GM21515 (cell line): ENCODE results near the gene CCZ1B.
"Not testable (repeated sequence)": the region's sequence is repeated elsewhere in the genome, so short reads cannot be mapped to it uniquely, and the experiment has no call there.

ENCODE experiments used
- ATAC-seq: cut with Tn5 transposase; IDR thresholded peaks from one replicate; pipeline ENCODE4 v1.9.1; 2021; ENCODE audit not compliant: unreplicated experiment

The CCZ1B gene

DNA sequence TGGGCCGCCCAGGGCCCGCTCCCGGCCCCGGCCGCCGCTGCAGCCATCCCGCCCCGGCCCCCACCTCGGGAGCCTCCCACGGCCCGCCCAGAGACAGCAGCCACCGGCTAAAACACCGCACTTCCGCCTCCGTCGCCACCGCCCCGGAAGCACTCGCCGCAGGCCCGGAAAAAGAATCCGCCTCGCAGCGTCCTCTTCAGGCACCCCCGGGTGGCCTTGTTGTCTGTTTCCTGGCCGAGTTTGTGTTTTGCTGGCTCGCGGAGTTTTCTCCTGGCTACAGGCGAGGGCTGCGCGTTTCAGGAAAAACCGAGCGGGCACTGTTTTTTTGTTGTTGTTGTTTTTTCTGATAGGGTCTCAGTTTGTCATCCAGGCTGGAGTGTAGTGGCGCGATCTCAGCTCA is at the start of gene CCZ1B:
CCZ1B (minus strand) TSS at position 125 of the 400 bp plus-strand sequence; CDS start at position 47, 78 bp downstream.
- ATAC-seq = peak; percentile 98

DNA sequence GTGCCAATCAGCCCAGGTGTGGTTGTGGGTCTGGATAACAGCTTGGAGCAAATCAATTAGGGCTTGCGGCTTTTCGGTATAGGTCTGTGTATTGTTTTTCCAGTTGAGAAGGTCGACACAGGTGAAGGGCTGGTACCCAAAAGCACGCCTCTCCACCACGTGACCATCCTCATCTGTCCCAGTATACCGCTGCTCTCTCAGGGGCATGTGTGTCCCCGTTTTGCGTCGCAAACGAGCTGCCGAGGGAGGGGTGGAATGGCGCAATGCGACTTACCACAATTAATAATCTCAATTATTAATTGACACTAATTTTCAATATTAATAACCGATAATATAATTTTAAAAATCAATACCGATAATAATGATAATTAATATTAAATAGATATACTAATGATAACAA is 48.9 kb upstream of the CCZ1B start:
- ATAC-seq = not testable (repeated sequence)

DNA sequence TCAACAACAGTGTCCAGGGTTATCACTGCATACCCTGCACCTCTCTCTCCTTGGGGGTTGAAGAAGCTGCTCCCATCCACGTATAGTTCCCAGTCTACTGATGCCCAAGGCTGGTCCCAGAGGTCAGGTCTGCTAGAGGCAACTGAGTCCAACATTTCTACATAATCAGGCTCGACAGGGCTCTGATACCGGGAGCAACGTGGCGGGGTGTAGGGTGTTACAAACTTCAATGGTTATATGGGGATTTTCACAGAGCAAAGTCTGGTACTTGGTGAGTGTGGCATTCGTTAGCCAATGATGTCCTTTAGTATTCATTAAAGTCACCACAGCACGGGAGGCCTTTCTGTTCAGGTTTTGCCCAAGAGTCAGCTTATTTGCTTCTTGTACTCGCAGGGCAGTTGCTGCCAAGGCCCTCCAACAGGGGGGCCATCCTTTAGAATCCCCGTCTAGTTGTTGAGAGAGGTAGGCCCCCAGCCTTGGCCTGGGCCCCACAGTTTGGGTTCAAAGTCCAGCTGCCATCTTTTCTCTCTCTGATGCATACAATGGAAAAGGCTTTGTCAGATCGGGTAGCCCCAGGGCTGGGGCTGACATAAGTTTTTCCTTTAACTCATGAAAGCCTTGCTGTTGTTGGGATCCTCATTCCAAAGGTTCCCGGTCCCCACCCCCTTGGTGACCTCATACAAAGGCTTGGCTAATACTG is 46.3 kb upstream of the CCZ1B start:
- ATAC-seq = not testable (repeated sequence)

DNA sequence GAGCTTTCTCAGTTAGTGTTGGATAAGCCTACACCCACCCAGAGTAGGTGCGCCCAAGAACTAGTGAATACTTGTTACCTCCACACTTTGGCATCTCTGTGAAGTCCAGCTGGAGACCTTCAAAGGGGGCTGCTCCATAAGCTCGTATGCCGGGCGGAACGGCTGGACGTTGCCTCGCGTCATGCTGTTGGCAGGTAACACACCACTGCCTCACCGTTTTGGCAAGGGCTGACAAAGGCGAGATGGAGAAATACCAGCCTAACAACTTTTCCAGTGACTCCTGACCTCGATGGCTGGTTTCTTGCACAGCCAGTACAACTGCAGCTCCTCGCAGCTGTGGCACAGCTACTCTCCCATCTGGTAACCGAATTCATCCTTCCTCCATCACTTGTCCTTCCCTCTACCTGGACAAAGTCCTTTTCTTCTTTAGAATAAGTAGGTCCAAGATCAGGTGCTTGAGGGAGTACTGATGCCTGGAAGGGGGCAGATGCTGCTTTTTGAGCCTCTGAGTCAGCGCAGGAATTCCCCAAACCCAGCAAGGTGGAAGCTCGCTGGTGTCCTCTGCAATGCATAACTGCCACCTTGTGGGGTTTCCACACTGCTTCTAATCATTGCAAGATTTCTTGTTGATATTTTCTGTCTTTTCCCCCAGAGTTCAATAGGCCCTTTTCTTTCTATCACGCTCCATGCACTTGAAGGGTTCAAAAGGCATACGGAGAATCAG is 45.5 kb upstream of the CCZ1B start:
- ATAC-seq = not testable (repeated sequence)

DNA sequence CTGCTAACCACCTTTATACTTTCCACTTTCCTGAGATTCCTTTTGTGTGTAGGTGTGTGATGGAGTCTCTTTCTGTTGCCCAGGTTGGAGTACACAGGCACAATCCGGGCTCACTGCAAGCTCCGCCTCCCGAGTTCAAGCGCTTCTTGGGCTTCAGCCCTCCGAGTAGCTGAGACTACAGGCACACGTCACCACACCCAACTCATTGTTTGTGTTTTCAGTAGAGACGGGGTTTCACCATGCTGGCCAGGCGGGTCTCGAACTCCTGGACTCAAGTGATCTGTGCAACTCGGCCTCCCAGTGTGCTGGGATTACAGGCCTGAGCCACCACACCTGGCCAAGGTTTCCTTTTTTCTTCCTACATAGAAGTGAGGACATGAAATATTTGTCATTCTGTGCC is 38.7 kb upstream of the CCZ1B start:
- ATAC-seq = not testable (repeated sequence)

DNA sequence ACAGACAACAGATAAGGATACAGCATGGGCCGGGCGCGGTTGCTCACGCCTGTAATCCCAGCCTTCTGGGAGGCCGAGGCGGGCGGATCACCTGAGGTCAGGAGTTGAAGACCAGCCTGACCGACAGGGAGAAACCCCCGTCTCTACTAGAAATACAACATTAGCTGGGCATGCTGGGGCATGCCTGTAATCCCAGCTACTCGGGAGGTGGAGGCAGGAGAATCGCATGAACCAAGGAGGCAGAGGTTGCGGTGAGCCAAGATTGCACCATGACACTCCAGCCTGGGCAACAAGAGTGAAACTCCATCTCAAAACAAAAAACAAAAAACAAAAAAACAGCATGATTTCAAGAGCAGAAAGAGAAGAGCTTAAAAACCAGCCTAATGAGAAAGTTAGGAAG is 38.1 kb upstream of the CCZ1B start:
- not testable (repeated sequence) for ATAC-seq

DNA sequence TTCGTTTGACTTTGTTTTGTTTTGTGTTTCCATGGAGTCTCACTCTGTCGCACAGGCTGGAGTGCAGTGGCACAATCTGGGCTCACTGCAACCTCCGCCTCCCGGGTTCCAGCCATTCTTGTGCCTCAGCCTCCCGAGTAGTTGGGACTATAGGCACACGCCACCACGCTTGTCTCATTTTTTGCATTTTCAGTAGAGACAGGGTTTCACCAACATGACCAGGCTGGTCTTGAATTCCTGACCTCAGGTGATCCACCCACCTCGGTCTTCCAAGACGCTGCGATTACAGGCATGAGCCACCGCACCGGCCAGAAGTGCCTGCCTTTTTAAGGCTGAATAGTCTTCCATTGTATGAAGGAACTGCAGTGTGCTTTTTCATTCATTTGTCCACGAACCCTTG is 36.8 kb upstream of the CCZ1B start:
- not testable (repeated sequence) for ATAC-seq

DNA sequence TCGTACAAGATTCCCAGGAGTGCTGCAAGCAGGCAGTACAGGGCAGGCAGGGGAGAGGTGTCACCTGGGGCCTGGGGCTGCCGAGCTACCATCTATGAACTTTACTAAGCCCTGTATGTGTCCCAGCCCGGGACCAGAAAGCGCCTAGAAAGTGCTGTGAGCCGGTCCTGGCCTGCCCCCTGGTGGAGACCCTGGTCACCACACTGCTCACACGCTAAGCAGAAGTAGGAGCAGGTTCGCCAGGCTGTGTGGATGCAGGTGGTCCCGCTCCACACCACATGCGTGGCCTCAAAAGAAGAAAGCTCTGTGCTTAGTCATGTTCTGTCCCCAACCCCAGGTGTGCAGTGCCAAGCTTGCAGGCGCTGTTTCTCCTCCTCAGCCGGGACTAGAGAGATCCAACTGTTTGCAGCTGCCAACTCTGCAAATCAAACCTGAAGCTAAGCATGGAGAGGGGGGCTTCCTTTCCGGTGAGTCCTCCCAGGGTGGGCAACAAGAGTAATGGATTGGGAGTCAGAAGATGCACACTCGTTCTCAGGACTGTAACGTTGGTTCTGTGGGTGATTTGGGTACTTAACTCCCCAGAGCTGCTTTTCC is 31.7 kb upstream of the CCZ1B start:
- not testable (repeated sequence) for ATAC-seq

DNA sequence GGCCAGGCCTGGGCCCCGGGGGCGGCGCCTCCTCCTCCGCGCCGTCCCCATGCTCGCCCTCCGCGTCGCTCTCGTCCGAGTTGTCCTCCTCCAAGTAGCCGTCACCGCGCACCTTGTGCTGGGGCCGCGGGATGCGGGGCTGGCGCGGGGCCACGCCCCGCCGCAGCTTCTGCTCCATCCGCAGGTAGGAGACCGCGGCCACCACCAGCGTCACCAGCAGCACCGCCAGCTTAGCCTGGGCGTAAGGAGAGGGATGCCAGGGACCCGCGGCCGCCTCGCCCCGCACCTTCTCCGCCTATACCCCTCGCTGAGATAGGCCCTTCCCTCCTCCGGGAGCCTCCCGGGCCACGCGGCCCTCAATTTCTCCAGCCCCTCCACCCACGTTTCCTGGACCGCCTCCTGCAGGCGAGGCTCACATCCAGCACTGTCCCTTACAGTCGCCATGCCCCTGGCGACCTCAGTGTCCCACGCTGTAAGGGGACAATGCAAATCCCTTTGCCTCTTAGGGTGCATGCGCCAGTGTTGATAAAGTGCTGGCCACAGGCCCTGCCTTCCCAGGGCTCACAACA is 29.6 kb upstream of the CCZ1B start:
- ATAC-seq = not testable (repeated sequence)

DNA sequence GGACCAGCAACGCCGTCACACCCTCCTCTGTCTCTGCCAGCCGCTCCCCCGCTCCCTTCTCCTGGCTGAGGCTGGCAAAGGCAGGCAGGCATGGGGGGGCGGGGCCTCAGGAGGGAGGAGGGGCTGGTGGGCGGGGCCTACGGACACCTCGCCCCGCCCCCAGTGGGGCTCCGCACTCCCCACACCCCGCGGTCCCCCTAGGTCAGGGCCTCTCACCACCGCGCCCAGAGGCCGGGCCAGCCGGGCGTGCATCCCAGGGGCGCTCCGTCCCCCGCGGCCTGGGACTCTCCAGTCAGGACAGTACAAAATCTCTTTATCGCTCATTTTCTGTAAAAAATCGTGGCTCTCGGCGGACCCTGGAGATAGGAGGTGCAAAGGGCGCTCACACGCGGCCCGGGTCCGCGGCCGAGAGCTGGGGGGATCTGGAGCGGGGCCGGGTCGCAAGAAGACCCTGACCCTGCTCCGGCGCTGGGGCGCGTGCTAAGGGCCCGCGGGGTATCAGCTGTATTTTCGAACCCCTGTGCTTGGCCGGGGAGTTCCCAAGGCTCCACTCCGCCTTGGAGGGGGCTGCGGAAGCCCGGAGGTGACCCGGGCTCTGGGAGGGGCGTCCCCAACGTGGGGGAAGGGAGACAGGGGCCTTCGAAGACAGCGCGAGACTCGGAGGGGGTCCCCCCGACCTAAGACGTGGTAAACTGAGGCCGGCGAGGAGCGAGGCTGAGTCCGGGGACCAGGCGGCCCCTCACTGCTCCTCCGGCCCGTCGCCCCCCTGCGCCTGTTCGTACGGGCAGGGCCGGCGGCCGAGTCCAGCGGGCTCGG is 28.9 kb upstream of the CCZ1B start:
- not testable (repeated sequence) for ATAC-seq

DNA sequence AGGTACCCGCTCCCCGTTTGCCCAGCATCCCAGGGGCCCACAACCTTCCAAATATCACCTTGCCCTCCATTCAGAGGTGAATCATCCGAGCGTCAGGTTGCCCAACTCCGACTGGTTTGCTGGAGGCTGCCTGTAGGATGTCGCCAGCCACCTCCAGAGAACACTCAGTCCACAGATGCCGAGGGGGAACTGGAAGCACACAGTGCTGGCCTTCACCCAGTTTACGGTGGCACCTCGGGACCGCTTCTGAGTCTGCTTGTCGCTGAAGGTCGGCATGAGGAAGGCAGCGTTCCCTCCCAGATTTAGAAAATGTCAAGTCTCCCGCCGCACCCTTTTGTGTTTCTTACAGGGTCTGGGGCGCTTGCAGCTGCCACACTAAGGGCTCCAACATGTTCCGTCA is 27.6 kb upstream of the CCZ1B start:
- not testable (repeated sequence) for ATAC-seq

DNA sequence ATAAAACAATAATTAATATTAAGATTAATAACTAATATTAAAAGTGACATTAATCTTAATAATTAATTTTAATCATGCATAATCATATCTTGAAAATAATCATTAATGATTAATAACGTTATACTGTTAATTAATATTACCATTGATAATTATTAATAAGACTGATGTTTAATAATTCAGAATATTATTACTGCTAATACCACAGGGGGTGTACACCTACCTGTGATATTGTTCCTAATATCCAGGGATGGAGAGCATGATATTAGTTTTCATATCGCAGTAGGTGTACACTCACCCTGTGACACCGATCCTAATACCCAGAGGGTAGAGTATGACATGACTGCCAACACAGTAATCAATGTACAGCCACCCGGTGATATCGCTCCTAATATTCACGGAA is 23.1 kb upstream of the CCZ1B start:
- ATAC-seq = not testable (repeated sequence)

DNA sequence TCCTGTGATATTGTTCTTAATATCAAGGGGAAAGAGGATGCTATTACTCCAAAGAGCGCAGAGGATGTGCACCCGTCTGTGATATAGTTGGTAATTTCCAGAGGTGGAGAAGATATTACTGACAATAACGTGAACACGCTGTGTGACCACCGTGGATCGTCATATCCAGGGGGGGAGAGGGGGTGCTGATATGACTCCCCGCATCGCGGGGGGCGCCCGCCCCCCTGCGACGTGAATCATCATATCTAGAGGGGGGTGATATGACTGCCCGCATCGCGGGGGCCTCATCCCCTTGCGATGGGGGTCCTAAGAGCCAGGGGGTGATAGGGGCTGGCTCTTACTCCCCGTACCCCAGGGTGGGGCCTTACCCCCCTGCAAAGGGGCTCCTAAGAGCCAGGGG is 21.7 kb upstream of the CCZ1B start:
- not testable (repeated sequence) for ATAC-seq

DNA sequence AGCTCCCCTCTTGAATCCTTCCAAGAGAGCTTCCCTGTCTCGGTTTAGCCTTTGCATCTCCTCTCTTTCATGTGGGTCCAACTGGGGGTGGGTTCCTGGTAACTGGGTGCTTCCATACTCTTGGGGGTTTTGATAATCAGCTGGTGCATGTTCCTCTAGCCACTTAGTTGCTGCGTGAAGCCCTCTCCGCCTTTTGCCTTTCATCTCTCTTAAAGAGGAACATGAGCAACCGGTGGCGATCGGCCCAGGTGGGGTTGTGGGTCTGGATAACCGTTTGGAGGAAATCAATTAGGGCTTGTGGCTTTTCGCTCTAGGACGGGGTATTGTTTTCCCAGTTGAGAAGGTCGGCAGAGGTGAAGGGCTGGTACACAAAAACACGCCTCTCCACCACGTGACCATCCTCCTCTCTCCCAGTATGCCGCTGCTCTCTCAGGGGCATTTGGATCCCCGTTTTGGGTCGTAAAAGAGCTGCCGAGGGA is 19.9 kb upstream of the CCZ1B start:
- not testable (repeated sequence) for ATAC-seq

DNA sequence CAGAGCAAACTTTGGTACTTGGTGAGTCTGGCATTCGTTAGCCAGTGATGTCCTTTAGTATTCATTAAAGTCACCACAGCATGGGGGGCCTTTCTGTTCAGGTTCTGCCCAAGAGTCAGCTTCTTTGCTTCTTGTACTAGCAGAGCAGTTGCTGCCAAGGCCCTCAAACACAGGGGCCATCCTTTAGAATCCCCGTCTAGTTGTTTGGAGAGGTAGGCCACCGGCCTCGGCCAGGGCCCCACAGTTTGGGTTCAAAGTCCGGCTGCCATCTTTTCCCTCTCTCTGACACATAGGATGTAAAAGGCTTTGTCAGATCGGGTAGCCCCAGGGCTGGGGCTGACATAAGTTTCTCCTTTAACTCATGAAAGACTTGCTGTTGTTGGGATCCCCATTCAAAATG is 17.6 kb upstream of the CCZ1B start:
- not testable (repeated sequence) for ATAC-seq

DNA sequence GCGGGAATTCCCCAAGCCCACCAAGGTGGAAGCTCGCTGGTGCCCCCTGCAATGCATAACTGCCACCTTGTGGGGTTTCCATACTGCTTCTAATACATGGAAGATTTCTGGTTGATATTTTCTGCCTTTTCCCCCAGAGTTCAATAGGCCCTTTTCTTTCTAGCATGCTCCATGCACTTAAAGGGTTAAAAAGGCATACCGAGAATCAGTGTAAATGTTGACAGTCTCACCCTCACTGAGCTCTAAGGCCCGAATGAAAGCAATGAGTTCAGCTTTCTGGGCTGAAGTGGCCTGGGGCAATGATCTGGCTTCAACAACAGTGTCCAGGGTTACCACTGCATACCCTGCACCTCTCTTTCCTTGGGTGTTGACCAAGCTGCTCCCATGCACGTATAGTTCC is 17.0 kb upstream of the CCZ1B start:
- not testable (repeated sequence) for ATAC-seq

DNA sequence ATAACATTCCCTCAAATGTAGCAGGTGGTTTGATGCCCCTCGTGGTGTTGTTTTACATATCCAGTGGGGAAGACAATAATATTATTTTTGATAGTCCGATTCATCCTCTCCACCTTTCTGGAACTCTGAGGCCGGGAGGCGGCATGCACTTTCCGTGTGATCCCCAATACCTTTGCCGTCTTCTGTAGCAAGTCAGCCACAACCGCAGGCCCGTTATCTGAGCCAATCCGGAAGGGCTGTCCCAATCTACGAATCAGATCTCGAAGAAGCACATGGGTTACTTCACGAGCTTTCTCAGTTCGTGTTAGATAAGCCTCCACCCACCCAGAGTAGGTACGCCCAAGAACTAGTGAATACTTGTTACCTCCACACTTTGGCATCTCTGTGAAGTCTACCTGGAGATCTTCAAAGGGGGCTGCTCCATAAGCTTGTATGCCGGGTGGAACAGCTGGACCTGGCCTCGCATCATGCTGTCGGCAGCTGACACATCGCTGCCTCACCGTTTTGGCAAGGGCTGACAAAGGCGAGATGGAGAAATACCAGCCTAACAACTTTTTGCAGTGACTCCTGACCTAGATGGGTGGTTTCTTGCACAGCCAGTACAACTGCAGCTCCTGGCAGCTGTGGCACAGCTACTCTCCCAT is 16.3 kb upstream of the CCZ1B start:
- not testable (repeated sequence) for ATAC-seq

DNA sequence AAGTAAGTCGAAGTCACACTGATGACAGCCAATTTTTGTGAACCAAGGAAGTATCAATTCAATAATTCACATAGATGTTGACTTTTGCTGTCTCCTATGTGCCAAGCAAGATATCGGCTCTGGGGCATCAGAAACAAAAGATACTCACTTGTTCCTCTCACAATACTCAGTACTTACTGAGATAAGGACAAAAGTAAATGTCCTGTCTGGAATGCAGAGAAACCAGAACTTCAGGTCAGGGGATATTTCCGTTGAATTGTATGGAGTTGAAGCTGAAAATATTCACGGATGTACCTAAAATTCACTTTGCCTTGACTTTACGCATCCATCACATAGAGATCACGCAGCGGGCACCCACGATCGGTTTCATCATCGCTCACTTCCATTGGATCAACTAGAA is 11.0 kb upstream of the CCZ1B start:
- ATAC-seq = not testable (repeated sequence)

DNA sequence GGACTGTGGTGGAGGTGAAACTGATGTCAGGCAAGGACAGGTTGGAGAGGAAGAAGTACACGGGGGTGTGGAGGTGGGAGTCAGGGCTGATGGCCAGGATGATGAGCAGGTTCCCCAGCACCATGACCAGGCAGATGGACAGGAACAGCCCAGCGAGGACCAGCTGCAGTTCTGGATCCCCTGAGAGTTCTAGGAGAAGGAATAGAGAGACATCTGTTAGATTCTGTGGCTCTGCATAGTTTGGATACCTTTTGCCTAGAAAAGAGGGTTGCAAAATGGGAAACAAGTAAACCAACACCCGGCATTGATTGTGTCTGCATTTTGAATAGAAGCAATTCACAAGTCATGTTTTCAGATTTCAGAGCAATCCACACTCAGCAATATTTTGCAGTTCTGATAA is 9.4 kb upstream of the CCZ1B start:
- ATAC-seq = not testable (repeated sequence)

DNA sequence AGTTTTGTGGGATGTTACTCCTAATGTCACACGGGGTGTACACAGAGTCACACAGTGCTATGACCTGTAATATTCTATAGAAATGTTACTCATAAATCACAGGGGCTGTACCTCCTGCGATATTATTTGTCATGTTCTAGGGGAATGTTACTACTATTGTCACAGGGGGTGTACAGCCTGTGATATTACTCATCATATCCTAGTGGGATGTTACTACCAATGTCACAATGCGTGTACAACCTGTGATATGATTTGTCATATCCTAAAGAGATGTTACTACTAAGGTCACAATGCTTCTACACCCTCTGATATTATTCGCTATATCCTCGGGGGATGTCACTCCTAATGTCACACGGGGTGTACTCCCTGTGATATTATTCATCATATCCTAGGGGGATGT is 7.6 kb upstream of the CCZ1B start:
- ATAC-seq = no peak
